NCI-H146 (cell line): ENCODE results near the gene CD27.
"Not testable (repeated sequence)": the region's sequence is repeated elsewhere in the genome, so short reads cannot be mapped to it uniquely, and the experiment has no call there.

Experiments
- DNase-seq: peaks from one replicate; lab custom pipeline; 2025; lab: John Stamatoyannopoulos, UW

The CD27 gene

GRCh38 chr12:6488240-6488639 lies 43.5 kb downstream of the CD27 start:
- no peak for DNase-seq

GRCh38 chr12:6489449-6489848 lies 44.7 kb downstream of the CD27 start:
- DNase-seq, result no peak

GRCh38 chr12:6490673-6491072 lies 45.9 kb downstream of the CD27 start:
- not testable (repeated sequence) for DNase-seq

GRCh38 chr12:6492838-6493496 lies 48.2 kb downstream of the CD27 start, which contains the start of gene MRPL51:
TSS of gene MRPL51 (minus strand) at chr12:6493262. CDS start at chr12:6493136, 126 bp downstream.
- DNase-seq, result peak; percentile 99

GRCh38 chr12:6493497-6494257 lies 48.9 kb downstream of the CD27 start, which contains the start of gene NCAPD2:
TSS of gene NCAPD2 (plus strand) at chr12:6494102. CDS start at chr12:6495099, 997 bp downstream.
- peak; percentile 99 for DNase-seq

- peak; percentile 65 for DNase-seq
These were observed 49.5 kb downstream of the CD27 start for GRCh38 chr12:6494258-6494743.

GRCh38 chr12:6494968-6495367 lies 50.2 kb downstream of the CD27 start:
- DNase-seq, result no peak

- DNase-seq, result not testable (repeated sequence)
These were observed 52.5 kb downstream of the CD27 start for GRCh38 chr12:6497291-6497690.

GRCh38 chr12:6500466-6500865 lies 55.7 kb downstream of the CD27 start:
- DNase-seq, result no peak
